ENCODE data around the gene FASN. TPM values are rescaled to one million over a fixed set of nuclear protein-coding genes. Genes with fewer than 3 reads are reported as not detected.

The FASN gene
- total RNA-seq, 1 experiment from 2014 or later, result 956 TPM

DNA sequence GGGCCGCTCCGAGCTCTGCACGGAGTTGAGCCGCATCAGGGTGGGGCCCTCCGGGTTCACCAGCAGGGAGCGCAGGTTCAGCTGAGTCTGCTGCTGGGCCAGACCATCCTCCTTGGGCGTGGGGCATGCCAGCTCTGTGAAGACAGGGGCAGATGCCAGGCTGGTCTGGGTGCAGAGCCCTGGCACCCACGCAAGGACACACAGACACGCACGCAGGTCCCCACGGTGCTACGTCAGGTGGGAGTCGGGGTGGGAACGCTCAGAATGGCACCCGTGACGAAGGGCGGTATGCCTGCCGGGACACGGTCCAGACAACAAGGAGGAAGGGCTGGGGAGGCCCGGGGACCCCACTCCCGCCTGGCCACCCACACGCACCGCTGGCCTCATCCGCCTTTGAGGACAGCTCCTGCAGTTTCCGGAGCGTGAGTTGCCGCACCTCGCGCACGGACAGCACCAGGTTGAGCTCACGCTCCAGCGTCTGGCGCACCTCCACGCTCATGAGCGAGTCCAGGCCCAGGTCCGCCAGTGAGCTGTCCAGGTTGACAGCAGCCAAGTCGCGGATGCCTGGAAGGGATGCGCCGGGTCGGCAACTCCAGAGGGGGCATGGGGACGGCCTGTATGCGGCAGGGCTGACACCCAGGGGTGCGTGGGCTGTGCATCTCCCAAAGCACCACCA lies 17.1 kb downstream of the FASN start:
- DNase-seq (ENCODE audit: low read depth, low spot score) (no peak), ATAC-seq (no peak)
- H3K9me3 ChIP-seq (ENCODE audit: control insufficient read depth, insufficient read depth, low read depth, low read length), result no peaks in the 10 kb centered on the region
- in situ Hi-C loops (cut with HindIII; ENCODE audit: low pct_unique_long_range_greater_than_20kb, low sequenced_read_pairs), result no loop called here
- H3K4me1 ChIP-seq (ENCODE audit: control insufficient read depth, insufficient read depth, low read length), result peaks cover 25% of the 10 kb centered on the region
- no peak overlapping the region for H3K27ac ChIP-seq (ENCODE audit: low read length)
- POLR2A ChIA-PET, result no interaction called here
- TF ChIP-seq POLR2AphosphoS5 (IDR thresholded peaks at IDR 0.05; ENCODE audit: low read depth, low read length), result no peak
- TF ChIP-seq SIN3A (IDR thresholded peaks at IDR 0.05; ENCODE audit: borderline replicate concordance, insufficient read depth, low read depth, low read length), result no peak
- TF ChIP-seq, protein P1, sequence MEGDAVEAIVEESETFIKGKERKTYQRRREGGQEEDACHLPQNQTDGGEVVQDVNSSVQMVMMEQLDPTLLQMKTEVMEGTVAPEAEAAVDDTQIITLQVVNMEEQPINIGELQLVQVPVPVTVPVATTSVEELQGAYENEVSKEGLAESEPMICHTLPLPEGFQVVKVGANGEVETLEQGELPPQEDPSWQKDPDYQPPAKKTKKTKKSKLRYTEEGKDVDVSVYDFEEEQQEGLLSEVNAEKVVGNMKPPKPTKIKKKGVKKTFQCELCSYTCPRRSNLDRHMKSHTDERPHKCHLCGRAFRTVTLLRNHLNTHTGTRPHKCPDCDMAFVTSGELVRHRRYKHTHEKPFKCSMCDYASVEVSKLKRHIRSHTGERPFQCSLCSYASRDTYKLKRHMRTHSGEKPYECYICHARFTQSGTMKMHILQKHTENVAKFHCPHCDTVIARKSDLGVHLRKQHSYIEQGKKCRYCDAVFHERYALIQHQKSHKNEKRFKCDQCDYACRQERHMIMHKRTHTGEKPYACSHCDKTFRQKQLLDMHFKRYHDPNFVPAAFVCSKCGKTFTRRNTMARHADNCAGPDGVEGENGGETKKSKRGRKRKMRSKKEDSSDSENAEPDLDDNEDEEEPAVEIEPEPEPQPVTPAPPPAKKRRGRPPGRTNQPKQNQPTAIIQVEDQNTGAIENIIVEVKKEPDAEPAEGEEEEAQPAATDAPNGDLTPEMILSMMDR (IDR thresholded peaks at IDR 0.05), result no peak
- TF ChIP-seq, protein P2, sequence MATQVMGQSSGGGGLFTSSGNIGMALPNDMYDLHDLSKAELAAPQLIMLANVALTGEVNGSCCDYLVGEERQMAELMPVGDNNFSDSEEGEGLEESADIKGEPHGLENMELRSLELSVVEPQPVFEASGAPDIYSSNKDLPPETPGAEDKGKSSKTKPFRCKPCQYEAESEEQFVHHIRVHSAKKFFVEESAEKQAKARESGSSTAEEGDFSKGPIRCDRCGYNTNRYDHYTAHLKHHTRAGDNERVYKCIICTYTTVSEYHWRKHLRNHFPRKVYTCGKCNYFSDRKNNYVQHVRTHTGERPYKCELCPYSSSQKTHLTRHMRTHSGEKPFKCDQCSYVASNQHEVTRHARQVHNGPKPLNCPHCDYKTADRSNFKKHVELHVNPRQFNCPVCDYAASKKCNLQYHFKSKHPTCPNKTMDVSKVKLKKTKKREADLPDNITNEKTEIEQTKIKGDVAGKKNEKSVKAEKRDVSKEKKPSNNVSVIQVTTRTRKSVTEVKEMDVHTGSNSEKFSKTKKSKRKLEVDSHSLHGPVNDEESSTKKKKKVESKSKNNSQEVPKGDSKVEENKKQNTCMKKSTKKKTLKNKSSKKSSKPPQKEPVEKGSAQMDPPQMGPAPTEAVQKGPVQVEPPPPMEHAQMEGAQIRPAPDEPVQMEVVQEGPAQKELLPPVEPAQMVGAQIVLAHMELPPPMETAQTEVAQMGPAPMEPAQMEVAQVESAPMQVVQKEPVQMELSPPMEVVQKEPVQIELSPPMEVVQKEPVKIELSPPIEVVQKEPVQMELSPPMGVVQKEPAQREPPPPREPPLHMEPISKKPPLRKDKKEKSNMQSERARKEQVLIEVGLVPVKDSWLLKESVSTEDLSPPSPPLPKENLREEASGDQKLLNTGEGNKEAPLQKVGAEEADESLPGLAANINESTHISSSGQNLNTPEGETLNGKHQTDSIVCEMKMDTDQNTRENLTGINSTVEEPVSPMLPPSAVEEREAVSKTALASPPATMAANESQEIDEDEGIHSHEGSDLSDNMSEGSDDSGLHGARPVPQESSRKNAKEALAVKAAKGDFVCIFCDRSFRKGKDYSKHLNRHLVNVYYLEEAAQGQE (IDR thresholded peaks at IDR 0.05; ENCODE audit: insufficient read depth in 1 of 2, low read depth in 2 of 2, low read length in 1 of 2), result no peak
- CTCF ChIA-PET, result no interaction called here
- H3K4me3 ChIP-seq (ENCODE audit: low read depth in 2 of 2, low read length in 2 of 2), result no peak overlapping the region
- no TSS peak for BruUV-seq (replicated peaks)
- no peaks in the 10 kb centered on the region for H3K27me3 ChIP-seq (ENCODE audit: control insufficient read depth, insufficient read depth, low read length)
- peaks cover 7% of the 10 kb centered on the region for H3K36me3 ChIP-seq (ENCODE audit: control insufficient read depth, insufficient read depth, low read length)
- intact Hi-C loops (cut with micrococcal nuclease; ENCODE audit: unreplicated experiment), result no loop called here

DNA sequence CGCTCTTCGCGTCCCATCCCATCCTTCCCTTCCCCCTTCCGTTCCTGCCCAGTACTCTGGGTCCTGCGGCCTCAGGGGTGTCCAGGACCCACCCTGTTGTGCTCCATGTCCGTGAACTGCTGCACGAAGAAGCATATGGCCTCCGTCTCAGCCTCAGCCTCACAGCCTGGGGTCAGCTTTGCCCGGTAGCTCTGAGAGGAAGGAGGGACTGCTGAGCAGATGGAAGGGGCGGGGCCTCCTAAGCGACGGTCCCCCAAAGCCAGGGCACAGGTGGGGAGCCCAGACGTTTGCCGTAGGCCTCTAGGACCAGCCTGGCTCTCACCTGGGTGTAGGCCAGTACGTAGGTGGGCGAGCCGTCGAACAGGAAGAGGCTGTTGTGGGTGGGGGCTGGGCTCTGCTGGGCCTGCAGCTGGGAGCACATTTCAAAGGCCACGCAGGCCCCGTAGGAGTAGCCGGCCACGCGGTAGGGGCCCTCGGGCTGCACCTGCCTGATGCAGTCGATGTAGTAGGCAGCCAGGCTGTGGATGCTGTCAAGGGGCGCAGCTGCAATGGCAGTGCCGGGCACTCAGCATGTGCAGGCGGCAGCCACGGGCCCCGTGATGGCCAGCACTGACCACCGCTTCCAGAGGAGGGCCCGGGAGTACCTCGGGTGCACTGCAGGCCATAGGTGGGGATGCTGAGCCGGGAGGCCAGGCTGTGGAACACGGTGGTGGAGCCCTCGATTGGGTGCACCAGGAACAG lies 17.8 kb downstream of the FASN start:
- Histone ChIP-seq H3K27ac (ENCODE audit: low read length) (no peak overlapping the region), H3K4me1 (ENCODE audit: control insufficient read depth, insufficient read depth, low read length) (peaks cover 25% of the 10 kb centered on the region), H3K4me3 (ENCODE audit: low read depth in 2 of 2, low read length in 2 of 2) (no peak overlapping the region), H3K36me3 (ENCODE audit: control insufficient read depth, insufficient read depth, low read length) (peaks cover 4% of the 10 kb centered on the region), H3K27me3 (ENCODE audit: control insufficient read depth, insufficient read depth, low read length) (no peaks in the 10 kb centered on the region), H3K9me3 (ENCODE audit: control insufficient read depth, insufficient read depth, low read depth, low read length) (no peaks in the 10 kb centered on the region)
- BruUV-seq (replicated peaks), result no TSS peak
- ATAC-seq, result no peak
- in situ Hi-C loops (cut with HindIII; ENCODE audit: low pct_unique_long_range_greater_than_20kb, low sequenced_read_pairs), result no loop called here
- ChIA-PET POLR2A (no interaction called here), CTCF (no interaction called here)
- TF ChIP-seq POLR2AphosphoS5 (IDR thresholded peaks at IDR 0.05; ENCODE audit: low read depth, low read length) (no peak; the same call in 1 of the 2 replicates), TCF7L2 (IDR thresholded peaks at IDR 0.05; ENCODE audit: low read depth, low read length) (no peak), SIN3A (IDR thresholded peaks at IDR 0.05; ENCODE audit: borderline replicate concordance, insufficient read depth, low read depth, low read length) (no peak)
- TF ChIP-seq, protein P2 (IDR thresholded peaks at IDR 0.05; ENCODE audit: insufficient read depth in 1 of 2, low read depth in 2 of 2, low read length in 1 of 2), result no peak
- TF ChIP-seq, protein P1 (IDR thresholded peaks at IDR 0.05), result no peak
- DNase-seq (ENCODE audit: low read depth, low spot score), result no peak
- intact Hi-C loops (cut with micrococcal nuclease; ENCODE audit: unreplicated experiment), result no loop called here

Data from Panc1 (cell line).